Endothelial cell of umbilical vein (primary cell): ENCODE results near the gene PIEZO2.
"Not testable (repeated sequence)": the region's sequence is repeated elsewhere in the genome, so short reads cannot be mapped to it uniquely, and the experiment has no call there.

Source experiments
- FOS ChIP-seq: IDR thresholded peaks from 2 replicates; pipeline ENCODE4 v1.6.1; 2011; ENCODE audit warnings: mild to moderate bottlenecking, low read length, moderate library complexity, borderline replicate concordance; ENCODE audit not compliant: insufficient read depth
- TF ChIP-seq, protein P1 (sequence below), 2 donors: IDR thresholded peaks; 1 replicate in 1 of 2; 2 replicates in 1 of 2; pipeline ENCODE4 v1.5.1; 2011; ENCODE audit warnings: low read length in 2 of 2, mild to moderate bottlenecking in 2 of 2, moderate library complexity in 2 of 2, control low read depth in 1 of 2, inconsistent platforms in 1 of 2, low read depth in 1 of 2; ENCODE audit not compliant: insufficient read depth in 1 of 2; ENCODE audit errors: extremely low read depth in 1 of 2

DNA sequence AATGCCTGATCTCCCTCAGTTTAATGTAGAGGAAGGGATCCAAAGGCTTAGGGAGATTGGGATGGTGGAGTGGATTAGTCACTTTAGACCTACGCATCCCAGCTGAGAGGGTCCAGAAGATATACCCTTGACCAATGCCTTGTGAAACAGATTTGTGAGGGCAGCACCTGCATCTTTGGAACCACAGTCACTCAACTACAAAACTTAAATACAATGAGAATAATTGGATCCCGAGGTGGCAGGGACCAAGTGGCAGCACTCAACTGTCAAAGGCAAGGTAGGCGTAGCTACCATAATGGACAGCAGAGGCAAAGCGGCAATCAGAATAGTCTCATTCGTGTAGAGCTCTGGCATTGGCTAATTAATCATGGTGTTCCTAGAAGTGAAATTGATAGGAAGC, 20.3 kb downstream of the PIEZO2 start:
- not testable (repeated sequence) for TF ChIP-seq FOS
- TF ChIP-seq, protein P1, sequence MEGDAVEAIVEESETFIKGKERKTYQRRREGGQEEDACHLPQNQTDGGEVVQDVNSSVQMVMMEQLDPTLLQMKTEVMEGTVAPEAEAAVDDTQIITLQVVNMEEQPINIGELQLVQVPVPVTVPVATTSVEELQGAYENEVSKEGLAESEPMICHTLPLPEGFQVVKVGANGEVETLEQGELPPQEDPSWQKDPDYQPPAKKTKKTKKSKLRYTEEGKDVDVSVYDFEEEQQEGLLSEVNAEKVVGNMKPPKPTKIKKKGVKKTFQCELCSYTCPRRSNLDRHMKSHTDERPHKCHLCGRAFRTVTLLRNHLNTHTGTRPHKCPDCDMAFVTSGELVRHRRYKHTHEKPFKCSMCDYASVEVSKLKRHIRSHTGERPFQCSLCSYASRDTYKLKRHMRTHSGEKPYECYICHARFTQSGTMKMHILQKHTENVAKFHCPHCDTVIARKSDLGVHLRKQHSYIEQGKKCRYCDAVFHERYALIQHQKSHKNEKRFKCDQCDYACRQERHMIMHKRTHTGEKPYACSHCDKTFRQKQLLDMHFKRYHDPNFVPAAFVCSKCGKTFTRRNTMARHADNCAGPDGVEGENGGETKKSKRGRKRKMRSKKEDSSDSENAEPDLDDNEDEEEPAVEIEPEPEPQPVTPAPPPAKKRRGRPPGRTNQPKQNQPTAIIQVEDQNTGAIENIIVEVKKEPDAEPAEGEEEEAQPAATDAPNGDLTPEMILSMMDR (IDR thresholded peaks at IDR 0.05; ENCODE audit: extremely low read depth in 1 of 2, insufficient read depth in 1 of 2, low read depth in 1 of 2, low read length in 2 of 2): not testable (repeated sequence)
